Ishikawa (cell line): ENCODE measurements around the gene NUP205.

Experiments
- CEBPB ChIP-seq: IDR thresholded peaks from 2 replicates; pipeline ENCODE4 v1.6.1; 2012
- CREB1 ChIP-seq: IDR thresholded peaks from 2 replicates; pipeline ENCODE4 v1.6.1; 2012; ENCODE audit warnings: low read depth
- EGR1 ChIP-seq: IDR thresholded peaks from 2 replicates; pipeline ENCODE4 v1.6.1; 2012
- EP300 ChIP-seq: IDR thresholded peaks from 2 replicates; pipeline ENCODE4 v1.6.1; 2012; ENCODE audit warnings: borderline replicate concordance
- FOXM1 ChIP-seq: IDR thresholded peaks from 2 replicates; pipeline ENCODE4 v1.6.1; 2012; ENCODE audit warnings: low read depth, borderline replicate concordance
- NFIC ChIP-seq: IDR thresholded peaks from 2 replicates; pipeline ENCODE4 v1.6.1; 2012
- RAD21 ChIP-seq: IDR thresholded peaks from 2 replicates; pipeline ENCODE4 v1.6.1; 2012; ENCODE audit warnings: low read depth
- REST ChIP-seq: IDR thresholded peaks from 2 replicates; pipeline ENCODE4 v1.6.1; 2012; ENCODE audit warnings: low read depth, mild to moderate bottlenecking
- TAF1 ChIP-seq: IDR thresholded peaks from 2 replicates; pipeline ENCODE4 v1.6.1; 2012; ENCODE audit warnings: low read depth, mild to moderate bottlenecking
- TCF12 ChIP-seq: IDR thresholded peaks from 2 replicates; pipeline ENCODE4 v1.6.1; 2012; ENCODE audit warnings: low read depth
- TEAD4 ChIP-seq: IDR thresholded peaks from 2 replicates; pipeline ENCODE4 v1.6.1; 2012
- YY1 ChIP-seq: IDR thresholded peaks from 2 replicates; pipeline ENCODE4 v1.6.1; 2012; ENCODE audit warnings: low read depth
- ZBTB7A ChIP-seq: IDR thresholded peaks from 2 replicates; pipeline ENCODE4 v1.6.1; 2012; ENCODE audit warnings: low read depth
- TF ChIP-seq, protein P1 (sequence below): IDR thresholded peaks from 2 replicates; pipeline ENCODE4 v1.6.1; 2012
- TF ChIP-seq, protein P2 (sequence below): IDR thresholded peaks from 2 replicates; pipeline ENCODE4 v1.6.1; 2012

NUP205 gene

DNA sequence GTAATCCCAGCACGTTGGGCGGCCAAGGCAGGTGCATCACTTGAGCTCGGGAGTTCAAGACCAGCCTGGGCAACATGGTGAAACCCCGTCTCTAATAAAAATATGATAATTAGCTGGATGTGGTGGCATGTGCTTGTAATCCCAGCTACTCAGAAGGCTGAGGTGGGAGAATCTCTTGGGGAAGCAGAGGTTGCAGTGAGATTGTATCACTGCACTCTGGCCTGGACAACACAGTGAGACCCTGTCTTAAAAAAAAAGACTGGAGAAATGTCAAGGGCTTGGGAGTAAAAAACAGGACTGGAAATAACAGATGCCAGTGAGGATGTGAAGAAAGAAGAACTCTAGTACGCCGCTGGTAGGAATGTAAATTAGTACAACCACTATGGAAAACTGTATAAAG lies 16.7 kb upstream of the NUP205 start:
- TF ChIP-seq, protein P1, sequence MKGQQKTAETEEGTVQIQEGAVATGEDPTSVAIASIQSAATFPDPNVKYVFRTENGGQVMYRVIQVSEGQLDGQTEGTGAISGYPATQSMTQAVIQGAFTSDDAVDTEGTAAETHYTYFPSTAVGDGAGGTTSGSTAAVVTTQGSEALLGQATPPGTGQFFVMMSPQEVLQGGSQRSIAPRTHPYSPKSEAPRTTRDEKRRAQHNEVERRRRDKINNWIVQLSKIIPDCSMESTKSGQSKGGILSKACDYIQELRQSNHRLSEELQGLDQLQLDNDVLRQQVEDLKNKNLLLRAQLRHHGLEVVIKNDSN = no peak
- TF ChIP-seq TCF12 (no peak), YY1 (no peak), TAF1 (no peak), TEAD4 (no peak), NFIC (no peak), ZBTB7A (no peak), RAD21 (no peak), FOXM1 (no peak), REST (no peak), CEBPB (no peak), EP300 (no peak), CREB1 (no peak), EGR1 (no peak)
- TF ChIP-seq, protein P2, sequence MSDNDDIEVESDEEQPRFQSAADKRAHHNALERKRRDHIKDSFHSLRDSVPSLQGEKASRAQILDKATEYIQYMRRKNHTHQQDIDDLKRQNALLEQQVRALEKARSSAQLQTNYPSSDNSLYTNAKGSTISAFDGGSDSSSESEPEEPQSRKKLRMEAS = no peak

GRCh38 chr7:135550196-135550595 lies 7.5 kb upstream of the NUP205 start:
- TF ChIP-seq CEBPB = no peak
- no peak for TF ChIP-seq EP300
- TF ChIP-seq REST = no peak
- no peak for TF ChIP-seq EGR1

- TF ChIP-seq CREB1 = no peak
These were observed 5.6 kb upstream of the NUP205 start for GRCh38 chr7:135552148-135552547.

- TF ChIP-seq YY1 = no peak
- TF ChIP-seq TAF1 = no peak
- no peak for TF ChIP-seq EGR1
- no peak for TF ChIP-seq CEBPB
These were observed 4.4 kb upstream of the NUP205 start for GRCh38 chr7:135553346-135553745.

- peak; percentile 43; the same call in 1 of the 2 replicates for TF ChIP-seq RAD21
- no peak for TF ChIP-seq TEAD4
These were observed 635 bp downstream of the NUP205 start for GRCh38 chr7:135558337-135558767.

- no peak for TF ChIP-seq EGR1
- TF ChIP-seq FOXM1 = no peak
- TF ChIP-seq, protein P1 = no peak
- no peak for TF ChIP-seq NFIC
- TF ChIP-seq, protein P2 = no peak
These were observed 1.2 kb downstream of the NUP205 start for GRCh38 chr7:135558881-135559280.

DNA sequence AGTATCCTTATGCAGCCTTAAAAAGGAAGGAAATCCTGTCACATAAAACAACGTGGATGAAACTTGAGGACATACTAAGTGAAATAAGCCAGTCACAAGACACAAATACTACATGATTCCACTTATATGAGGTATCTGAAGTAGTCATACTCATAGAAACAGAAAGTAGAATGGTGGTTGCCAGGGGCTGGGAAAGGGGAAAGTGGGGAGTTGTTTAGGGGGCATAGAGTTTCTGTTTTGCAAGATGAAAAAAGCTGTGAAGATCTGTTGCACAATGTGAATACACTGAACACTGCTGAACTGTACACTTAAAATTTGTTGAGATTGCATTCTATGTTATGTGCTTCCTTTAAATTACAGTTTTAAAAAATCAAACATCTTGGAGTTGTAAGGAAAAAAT lies 2.9 kb downstream of the NUP205 start:
- TF ChIP-seq CEBPB (no peak), EP300 (no peak), TEAD4 (no peak), EGR1 (no peak), ZBTB7A (no peak), YY1 (no peak), FOXM1 (no peak), RAD21 (no peak), TAF1 (no peak), REST (no peak), NFIC (no peak)
